CD4-positive, alpha-beta T cell treated with Interferon alpha-2 for 1 hour (primary cell): ENCODE results near the gene C14orf39.

Source experiments
- DNase-seq, 2 donors: peaks; one replicate each; pipeline ENCODE4 v3.0.0-alpha.2; 2020 to 2022

The C14orf39 gene

GRCh38 chr14:60485598-60486251 is at the start of gene C14orf39:
C14orf39 (minus strand) TSS chr14:60486063; CDS start chr14:60485078, 985 bp downstream.
- DNase-seq = no peak

GRCh38 chr14:60532442-60532841 is 46.6 kb upstream of the C14orf39 start:
- no peak for DNase-seq

- DNase-seq = no peak
Measured at GRCh38 chr14:60515511-60516289, 29.8 kb upstream of the C14orf39 start.

- no peak for DNase-seq
Measured at GRCh38 chr14:60514741-60515491, 29.1 kb upstream of the C14orf39 start.

GRCh38 chr14:60514378-60514740 is 28.5 kb upstream of the C14orf39 start:
- DNase-seq = no peak

GRCh38 chr14:60512973-60513571 is 27.2 kb upstream of the C14orf39 start:
- no peak for DNase-seq

- no peak for DNase-seq
Measured at GRCh38 chr14:60512126-60512525, 26.3 kb upstream of the C14orf39 start.

- DNase-seq = no peak
Measured at GRCh38 chr14:60510951-60511599, 25.2 kb upstream of the C14orf39 start.

GRCh38 chr14:60510254-60510950 is 24.5 kb upstream of the C14orf39 start:
- DNase-seq = no peak

GRCh38 chr14:60509438-60510253 is 23.8 kb upstream of the C14orf39 start:
- no peak for DNase-seq

GRCh38 chr14:60508707-60509437 is 23.0 kb upstream of the C14orf39 start, which contains the start of gene SIX6:
SIX6 (plus strand) TSS chr14:60509146; CDS start chr14:60509399, 253 bp downstream.
- DNase-seq = no peak

- DNase-seq = no peak
Measured at GRCh38 chr14:60508363-60508706, 22.5 kb upstream of the C14orf39 start.

- DNase-seq = no peak
Measured at GRCh38 chr14:60506985-60507829, 21.3 kb upstream of the C14orf39 start.

- no peak for DNase-seq
Measured at GRCh38 chr14:60506462-60506984, 20.7 kb upstream of the C14orf39 start.

GRCh38 chr14:60506010-60506409 is 20.1 kb upstream of the C14orf39 start:
- no peak for DNase-seq

- no peak for DNase-seq
Measured at GRCh38 chr14:60505448-60505847, 19.6 kb upstream of the C14orf39 start.

GRCh38 chr14:60502541-60502940 is 16.7 kb upstream of the C14orf39 start:
- no peak for DNase-seq

GRCh38 chr14:60495946-60496345 is 10.1 kb upstream of the C14orf39 start:
- DNase-seq = no peak

- DNase-seq = no peak
Measured at GRCh38 chr14:60490270-60490669, 4.4 kb upstream of the C14orf39 start.
